ENCODE measurements around the gene SGCE.

SGCE gene

GRCh38 chr7:94639384-94639783 lies 16.5 kb downstream of the SGCE start:
- no peak for DNase-seq (ENCODE audit: low read depth)
- no peak for TF ChIP-seq CTCF (IDR thresholded peaks at IDR 0.05; ENCODE audit: low read length, missing control alignments)
- no peak overlapping the region for H3K4me3 ChIP-seq (replicated peaks; ENCODE audit: low read depth, low read length)

- H3K4me3 ChIP-seq (replicated peaks; ENCODE audit: low read depth, low read length), result no peak overlapping the region
- TF ChIP-seq CTCF (IDR thresholded peaks at IDR 0.05; ENCODE audit: low read length, missing control alignments), result no peak
- no peak for DNase-seq (ENCODE audit: low read depth)
Measured at GRCh38 chr7:94635687-94636086, 20.2 kb downstream of the SGCE start.

- no peak for TF ChIP-seq CTCF (IDR thresholded peaks at IDR 0.05; ENCODE audit: low read length, missing control alignments)
- H3K4me3 ChIP-seq (replicated peaks; ENCODE audit: low read depth, low read length), result no peak overlapping the region
- no peak for DNase-seq (ENCODE audit: low read depth)
Measured at GRCh38 chr7:94634502-94634901, 21.4 kb downstream of the SGCE start.

- no peak for TF ChIP-seq CTCF (IDR thresholded peaks at IDR 0.05; ENCODE audit: low read length, missing control alignments)
- no peak overlapping the region for H3K4me3 ChIP-seq (replicated peaks; ENCODE audit: low read depth, low read length)
- DNase-seq (ENCODE audit: low read depth), result no peak
Measured at GRCh38 chr7:94633687-94634086, 22.2 kb downstream of the SGCE start.

- no peak overlapping the region for H3K4me3 ChIP-seq (replicated peaks; ENCODE audit: low read depth, low read length)
- no peak for DNase-seq (ENCODE audit: low read depth)
- TF ChIP-seq CTCF (IDR thresholded peaks at IDR 0.05; ENCODE audit: low read length, missing control alignments), result no peak
Measured at GRCh38 chr7:94633014-94633341, 23.0 kb downstream of the SGCE start.

GRCh38 chr7:94632338-94633013 lies 23.5 kb downstream of the SGCE start:
- DNase-seq (ENCODE audit: low read depth), result peak; percentile 82
- TF ChIP-seq CTCF (IDR thresholded peaks at IDR 0.05; ENCODE audit: low read length, missing control alignments), result no peak
- H3K4me3 ChIP-seq (replicated peaks; ENCODE audit: low read depth, low read length), result no peak overlapping the region

- TF ChIP-seq CTCF (IDR thresholded peaks at IDR 0.05; ENCODE audit: low read length, missing control alignments), result no peak
- DNase-seq (ENCODE audit: low read depth), result no peak
- H3K4me3 ChIP-seq (replicated peaks; ENCODE audit: low read depth, low read length), result no peak overlapping the region
Measured at GRCh38 chr7:94630855-94631254, 25.1 kb downstream of the SGCE start.

Data from fibroblast of pulmonary artery (primary cell).